ENCODE results near the gene EPC2.

The EPC2 gene

GRCh38 chr2:148828941-148829340, 184.4 kb downstream of the EPC2 start:
- CTCF ChIA-PET = no interaction called here
- TF ChIP-seq L3MBTL2 (conservative IDR thresholded peaks at IDR 0.05) (no peak), BHLHE40 (IDR thresholded peaks at IDR 0.05; ENCODE audit: borderline replicate concordance) (no peak), ELF4 (IDR thresholded peaks at IDR 0.05) (no peak), NFRKB (IDR thresholded peaks at IDR 0.05) (no peak), ZNF384 (IDR thresholded peaks at IDR 0.05) (no peak), HDGF (IDR thresholded peaks at IDR 0.05; ENCODE audit: borderline replicate concordance) (no peak), FOXA1 (IDR thresholded peaks at IDR 0.05) (no peak), PKNOX1 (IDR thresholded peaks at IDR 0.05) (no peak), FOXM1 (IDR thresholded peaks at IDR 0.05; ENCODE audit: borderline replicate concordance) (no peak), ARNT (IDR thresholded peaks at IDR 0.05) (no peak), TARDBP (IDR thresholded peaks at IDR 0.05) (no peak), FOXK2 (IDR thresholded peaks at IDR 0.05) (no peak), LEF1 (IDR thresholded peaks at IDR 0.05; ENCODE audit: borderline replicate concordance) (no peak), SP1 (IDR thresholded peaks at IDR 0.05) (no peak), SUZ12 (IDR thresholded peaks at IDR 0.05) (no peak), CTBP1 (IDR thresholded peaks at IDR 0.05; ENCODE audit: borderline replicate concordance) (no peak)
- POLR2A ChIA-PET = no interaction called here
- DNase-seq (ENCODE audit: extremely low spot score) = no peak

- ChIA-PET CTCF (no interaction called here), POLR2A (no interaction called here)
- TF ChIP-seq BHLHE40 (IDR thresholded peaks at IDR 0.05; ENCODE audit: borderline replicate concordance) (no peak), PKNOX1 (IDR thresholded peaks at IDR 0.05) (no peak), FOXA1 (IDR thresholded peaks at IDR 0.05) (no peak), LEF1 (IDR thresholded peaks at IDR 0.05; ENCODE audit: borderline replicate concordance) (no peak), NFRKB (IDR thresholded peaks at IDR 0.05) (no peak), TARDBP (IDR thresholded peaks at IDR 0.05) (no peak), FOXK2 (IDR thresholded peaks at IDR 0.05) (no peak)
- no peak for DNase-seq (ENCODE audit: extremely low spot score)
Measured at GRCh38 chr2:148829618-148830017, 185.1 kb downstream of the EPC2 start.

GRCh38 chr2:148832637-148833036, 188.1 kb downstream of the EPC2 start:
- DNase-seq (ENCODE audit: extremely low spot score) = no peak
- TF ChIP-seq TARDBP (IDR thresholded peaks at IDR 0.05) (no peak), PKNOX1 (IDR thresholded peaks at IDR 0.05) (peak; percentile 78)
- CTCF ChIA-PET = no interaction called here
- POLR2A ChIA-PET = no interaction called here
